Measurements from ENCODE around the gene C1orf74.

GRCh38 chr1:209820986-209821385 lies 36.6 kb upstream of the C1orf74 start:
- TF ChIP-seq CTCF (IDR thresholded peaks at IDR 0.05) (no peak), EP300 (IDR thresholded peaks at IDR 0.05) (no peak), POLR2A (IDR thresholded peaks at IDR 0.05) (no peak)
